Measurements from ENCODE around the gene DPCD.

DPCD gene

DNA sequence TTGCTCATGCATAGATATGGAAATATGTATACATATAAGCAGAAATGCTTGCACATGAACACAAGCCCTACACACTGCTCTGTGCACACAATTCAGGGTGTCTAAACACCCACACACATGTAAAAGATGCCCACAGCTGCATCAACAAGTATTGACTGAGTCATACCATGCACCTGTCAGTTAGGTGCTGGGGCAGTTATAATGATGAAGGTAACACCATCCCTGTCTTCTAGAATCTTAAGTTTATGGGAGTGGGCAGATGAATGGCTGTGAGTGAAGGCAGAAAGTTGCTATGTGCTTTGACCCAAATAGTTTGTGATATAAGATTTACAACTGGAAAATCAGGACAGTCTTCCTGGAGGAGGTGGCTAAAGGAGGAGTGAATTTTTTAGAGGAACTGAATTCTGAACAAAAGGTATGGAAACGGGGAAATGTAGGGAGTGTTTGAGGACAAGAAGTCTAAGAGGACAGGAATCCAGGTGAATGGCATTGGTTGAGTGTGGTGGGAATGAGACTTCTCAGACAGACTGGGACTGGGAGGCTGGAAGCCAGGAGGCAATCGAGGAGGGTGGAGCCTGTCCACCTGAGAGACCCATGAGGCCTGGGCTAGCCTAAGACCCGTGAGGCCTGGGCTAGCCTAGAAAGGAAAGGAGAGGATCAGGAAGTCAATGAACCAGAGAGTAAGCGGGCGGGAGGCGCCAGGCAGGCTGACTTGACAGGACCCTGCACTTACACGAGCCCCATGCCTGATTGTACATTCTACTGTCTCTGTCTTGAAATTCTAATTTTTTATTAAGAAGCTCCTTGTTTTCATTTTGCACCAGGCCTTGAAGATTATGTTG lies 20.7 kb upstream of the DPCD start:
- DNase-seq: no peak

DNA sequence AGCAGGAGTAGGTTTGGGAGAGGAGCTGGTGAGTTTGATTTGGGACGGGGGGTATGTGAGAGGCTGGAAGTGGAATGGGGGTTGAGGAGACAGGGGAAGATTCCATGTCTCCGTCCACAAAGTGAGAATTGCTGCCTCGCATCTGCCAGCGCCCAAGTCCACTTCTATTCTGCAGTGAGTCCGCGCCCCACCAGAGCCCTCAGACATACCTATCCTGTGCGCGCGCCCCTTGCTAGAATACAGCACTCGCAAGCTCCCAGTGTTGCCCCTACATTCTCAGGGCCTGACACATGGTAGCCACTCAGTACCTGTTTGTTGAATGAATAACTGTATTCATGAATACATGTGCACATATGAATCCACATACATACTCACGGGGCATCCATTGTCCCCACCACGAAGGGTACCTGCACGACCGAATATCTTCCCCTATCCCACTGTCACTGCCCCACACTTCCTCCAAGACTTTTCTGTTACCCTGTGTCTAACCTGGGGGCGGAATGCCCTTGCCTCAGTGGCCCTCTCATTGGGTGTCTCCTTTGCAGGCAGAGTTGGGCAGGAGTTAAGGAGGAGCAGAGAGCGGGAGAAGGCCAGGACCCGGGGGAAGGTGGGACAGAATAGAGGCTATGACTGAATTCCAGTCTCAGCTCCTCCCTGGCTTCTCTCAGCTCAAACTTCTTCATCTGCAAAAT lies 19.9 kb upstream of the DPCD start:
- DNase-seq: no peak

DNA sequence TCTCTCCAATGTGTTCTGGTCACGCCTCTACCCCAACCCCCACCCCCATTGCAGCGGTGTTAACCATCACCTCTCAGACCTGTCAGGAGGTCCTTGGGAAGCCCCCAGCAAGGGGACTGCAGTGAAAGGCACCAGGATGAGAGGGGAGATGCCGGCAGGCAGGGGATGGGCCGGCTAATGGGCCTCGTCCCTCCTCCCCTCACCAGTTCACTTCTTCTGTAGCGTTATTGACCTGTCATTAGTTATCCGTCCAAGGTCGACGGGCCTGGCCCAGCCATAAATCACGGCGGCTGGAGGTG lies 18.8 kb upstream of the DPCD start:
- DNase-seq: no peak

DNA sequence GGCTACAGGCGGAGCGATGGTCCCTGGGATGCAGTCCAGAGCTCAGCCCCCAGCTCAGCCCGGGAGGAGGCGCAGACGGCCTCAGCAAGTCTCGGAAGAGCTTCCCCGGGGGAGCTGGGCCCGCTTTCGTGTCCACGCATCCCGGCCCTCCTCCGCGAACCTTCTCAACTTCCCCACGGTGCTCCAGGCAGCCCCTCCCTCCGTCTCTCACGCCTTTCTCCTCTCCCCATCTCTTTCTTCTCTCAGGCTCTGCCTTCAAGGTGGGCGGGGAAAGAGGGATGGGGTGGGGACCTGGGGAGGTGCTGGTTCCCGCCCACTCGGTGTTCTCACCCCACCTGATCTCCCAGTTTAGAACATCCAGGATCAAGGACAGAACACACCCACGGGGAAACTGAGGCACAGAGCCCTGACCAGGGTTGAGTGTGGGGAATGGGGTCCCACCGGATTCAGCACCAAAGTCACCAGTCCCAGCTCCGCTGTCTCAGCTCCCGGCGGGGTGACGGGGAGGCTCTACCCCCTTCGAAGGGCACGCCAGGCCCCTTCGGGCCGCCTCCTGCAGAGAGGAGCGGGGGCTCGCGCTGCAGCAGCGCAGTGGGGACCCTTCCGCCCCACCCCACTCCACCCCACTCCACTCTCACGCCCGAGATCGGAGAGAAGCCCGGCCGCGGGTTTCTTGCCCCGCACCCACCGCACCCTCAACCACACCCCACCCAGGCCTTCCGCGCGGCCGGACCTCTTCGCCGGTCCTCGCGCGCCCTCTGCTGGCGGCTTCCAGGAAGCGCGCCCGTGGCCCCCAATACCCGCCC lies 18.3 kb upstream of the DPCD start:
- DNase-seq: peak; percentile 42

DNA sequence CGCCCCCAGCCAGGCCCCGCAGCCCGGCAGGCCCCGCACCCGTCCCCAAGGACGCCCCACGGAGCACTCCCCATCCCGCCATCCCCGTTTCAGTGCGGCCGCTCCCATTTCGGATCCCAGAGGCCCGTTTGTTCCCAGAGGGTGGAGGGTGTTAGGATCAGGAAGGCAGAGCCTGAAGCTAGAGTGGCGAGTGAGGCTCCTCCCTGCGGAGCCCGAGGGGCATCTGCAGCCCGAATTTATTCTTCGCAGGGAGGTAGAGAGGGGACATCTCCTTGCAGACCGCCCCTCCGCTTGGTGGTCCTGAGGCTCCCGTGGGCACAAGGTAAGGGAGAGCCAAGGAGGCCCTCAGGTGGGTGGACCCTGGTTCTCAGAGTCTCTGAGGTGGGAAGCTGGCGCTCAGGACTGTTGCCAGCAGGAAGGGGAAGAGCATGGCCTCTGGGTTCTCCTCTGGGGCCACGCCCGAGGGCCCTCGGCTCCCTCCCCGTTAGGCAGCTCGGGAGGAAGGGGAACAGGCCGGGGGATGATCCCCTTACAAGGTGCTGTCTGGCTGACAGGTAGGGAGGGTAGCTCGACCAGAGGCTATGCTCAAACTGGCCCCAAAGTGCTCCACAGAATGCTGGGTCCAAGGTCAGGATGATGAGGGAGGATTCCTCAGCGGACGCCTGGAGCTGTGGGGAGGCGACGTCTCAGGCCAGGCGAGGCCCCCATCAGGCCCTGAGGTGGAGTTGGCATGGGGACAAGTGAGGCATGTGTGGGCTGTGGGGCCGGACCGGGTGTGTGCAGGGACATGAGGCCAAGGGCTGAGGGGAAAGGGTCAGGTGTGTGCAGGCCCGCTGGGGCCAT lies 17.5 kb upstream of the DPCD start:
- no peak for DNase-seq

DNA sequence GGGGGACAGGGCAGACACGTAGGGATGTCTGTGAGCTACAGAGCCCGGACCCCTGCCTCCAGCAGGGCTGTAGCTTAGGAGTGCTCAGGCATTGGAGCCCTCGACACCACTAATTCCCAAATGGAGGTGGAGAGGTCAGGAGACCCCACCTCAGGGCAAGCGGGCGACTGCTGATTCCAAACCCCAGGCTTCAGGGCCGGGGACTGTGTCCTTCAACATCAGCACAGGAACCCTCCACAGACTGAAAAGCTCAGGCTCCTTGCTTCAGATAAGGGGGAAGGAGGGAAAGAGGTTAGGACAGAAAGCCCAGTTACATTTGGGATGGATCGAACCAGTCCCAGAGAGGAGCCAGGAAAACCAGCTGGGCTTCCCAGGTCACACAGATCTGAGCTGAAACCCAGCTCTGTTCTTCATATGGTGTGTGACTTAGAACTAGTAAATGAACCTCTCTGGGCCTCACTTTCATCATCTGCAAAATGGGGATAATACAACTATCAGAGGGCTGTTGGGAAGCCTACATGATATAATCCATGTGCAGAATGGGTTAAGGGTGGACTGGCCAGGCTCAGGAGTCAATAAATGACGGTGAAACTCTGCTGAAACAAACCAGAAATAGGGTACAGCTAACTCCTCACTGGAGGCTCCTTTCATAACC lies 16.7 kb upstream of the DPCD start:
- DNase-seq: no peak

DNA sequence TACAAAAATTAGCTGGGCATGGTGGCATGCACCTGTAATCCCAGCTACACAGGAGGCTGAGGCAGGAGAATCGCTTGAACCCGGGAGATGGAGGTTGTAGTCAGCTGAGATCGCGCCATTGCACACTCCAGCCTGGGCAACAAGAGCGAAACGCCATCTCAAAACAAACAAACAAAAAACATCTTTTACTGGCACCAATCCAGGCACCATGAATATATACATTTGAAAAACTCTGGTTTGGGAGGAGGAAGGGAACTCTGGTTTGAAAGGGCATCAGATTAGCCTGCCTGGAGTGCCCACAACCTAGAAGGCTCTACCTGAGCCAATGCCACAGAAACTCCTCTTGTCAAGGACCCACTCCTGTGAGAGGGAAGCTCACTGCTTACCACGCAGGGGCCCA lies 16.0 kb upstream of the DPCD start:
- DNase-seq: no peak

DNA sequence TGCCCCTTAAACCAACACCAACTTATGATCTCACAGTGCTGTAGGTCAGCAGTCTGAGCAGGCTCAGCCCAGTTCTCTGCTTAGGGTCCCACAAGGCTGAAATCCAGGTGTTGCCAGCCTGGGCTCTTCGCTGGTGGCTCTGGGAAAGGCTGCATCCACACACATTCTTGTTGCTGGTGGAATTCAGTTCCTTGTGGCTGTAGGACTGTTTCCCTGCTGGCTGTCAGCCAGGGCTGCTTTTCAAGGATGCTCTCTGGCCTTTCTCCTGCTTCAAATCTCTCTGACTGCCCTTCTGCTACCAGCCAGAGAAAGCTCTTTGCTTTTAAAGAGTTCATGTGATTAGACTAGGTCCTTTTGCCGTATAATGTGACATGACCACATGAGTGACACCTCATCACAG lies 15.3 kb upstream of the DPCD start:
- no peak for DNase-seq

DNA sequence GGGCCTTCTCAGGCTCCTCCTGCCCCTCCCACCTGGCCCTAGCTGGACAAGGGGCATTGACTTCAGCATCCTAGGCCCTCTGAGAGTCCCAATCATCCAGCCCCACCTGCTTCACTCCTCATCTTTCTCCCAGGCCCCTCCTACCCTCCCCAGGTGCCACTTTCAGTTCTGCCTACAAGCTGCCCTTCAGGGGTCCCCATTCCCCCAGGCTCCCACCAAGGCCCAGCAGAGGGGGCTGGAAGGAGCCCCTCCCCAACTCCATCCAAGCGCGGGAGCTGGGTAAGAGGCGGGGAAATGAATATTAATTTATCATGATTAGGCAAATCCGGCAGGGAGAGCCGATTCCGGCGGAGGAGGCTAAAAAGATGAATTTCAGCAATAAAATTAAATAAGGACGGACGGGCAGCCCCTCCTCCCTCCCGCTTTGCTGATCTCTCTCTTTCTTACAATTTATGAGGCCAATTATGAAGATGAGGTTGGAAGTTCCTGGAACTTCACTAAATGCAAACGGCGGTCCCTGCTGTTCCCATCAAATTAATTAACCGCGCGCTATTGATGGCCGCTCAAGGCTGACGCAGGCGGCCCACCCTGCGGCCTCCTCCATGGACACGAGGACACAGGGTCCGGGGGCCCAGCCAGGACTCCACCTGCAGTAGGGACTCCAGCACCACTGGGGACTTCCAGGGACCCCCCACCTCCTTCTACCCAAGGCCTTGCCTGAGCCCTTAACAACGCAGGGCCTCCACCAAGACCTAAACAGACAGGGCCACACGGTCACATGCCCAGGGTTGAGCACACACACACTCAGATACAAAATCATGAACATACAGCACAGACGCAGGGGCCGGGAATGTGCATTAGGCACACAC lies 14.0 kb upstream of the DPCD start:
- no peak for DNase-seq

DNA sequence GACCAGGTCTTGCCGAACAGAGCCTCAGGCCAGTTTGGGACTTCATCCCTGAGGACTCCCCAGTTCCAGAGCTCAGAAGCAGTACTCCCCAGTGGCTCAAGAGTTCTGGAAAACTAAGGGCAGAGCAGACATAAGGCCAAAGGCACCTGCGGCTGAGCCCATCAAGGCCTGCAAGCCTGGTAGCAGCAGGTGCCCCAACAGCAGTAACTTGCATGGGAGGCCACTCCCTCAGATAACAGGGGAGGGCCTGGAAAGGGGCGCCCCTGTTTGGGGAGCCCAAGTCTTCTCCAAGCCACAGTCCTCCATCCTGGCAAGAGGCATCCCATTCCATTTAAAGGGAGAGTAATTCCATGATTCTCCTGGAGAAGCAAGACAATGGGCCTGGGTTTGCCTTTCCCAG lies 13.0 kb upstream of the DPCD start:
- DNase-seq: no peak

DNA sequence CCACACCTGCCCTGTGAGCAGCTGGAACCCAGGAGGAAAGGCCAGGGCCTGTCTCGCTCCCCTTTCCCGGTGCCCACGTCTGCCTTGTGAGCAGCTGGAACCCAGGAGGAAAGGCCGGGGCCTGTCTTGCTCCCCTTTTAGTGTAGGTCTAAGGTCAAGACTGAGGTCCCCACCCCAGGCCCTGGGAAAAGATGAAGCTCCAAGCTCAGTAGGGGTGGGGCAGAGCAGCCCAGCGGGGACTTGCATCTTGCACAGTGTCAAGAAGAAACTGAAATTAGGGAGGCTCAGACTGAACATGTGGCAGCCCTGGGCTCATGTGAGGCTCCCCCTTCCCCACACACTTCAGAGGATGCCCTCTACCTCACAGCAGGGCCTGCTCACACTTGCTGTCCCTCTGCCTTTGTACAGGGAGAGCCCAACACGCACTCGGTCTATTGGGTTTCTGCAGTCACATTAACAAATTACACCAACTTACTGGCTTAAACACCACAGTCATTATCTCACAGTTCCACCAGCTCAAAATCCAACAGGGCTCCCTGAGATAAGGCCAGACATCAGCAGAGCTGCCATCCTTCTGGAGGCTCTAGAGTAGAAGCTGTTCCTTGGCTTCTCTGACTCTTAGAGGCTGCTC lies 12.4 kb upstream of the DPCD start:
- DNase-seq: no peak

DNA sequence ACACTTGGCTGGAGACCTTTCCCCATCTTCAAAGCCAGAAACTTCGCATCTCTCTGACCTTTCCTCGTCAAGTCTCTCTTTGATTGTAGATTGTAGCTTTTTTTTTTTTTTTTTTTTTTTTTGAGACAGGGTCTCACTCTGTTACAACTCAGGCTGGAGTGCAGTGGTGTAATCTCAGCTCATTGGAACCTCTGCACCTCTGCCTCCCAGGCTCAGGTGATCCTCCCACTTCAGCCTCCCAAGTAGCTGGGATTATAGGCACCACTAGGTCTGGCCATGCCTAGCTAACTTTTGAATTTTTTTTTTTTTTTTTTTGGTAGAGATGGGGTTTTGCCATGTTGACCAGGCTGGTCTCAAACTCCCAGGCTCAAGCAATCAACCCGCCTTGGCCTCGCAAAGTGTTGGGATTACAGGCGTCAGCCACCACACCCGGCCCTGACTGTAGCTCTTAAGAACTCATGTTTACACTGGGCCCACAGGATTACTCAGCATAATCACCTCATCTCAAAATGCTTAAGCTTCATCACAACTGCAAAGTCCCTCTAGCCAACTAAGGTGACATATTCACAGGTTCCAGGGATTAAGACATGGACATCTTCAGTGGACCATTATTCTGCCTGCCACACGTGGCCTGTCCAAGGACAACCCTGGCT lies 11.8 kb upstream of the DPCD start:
- DNase-seq: no peak

DNA sequence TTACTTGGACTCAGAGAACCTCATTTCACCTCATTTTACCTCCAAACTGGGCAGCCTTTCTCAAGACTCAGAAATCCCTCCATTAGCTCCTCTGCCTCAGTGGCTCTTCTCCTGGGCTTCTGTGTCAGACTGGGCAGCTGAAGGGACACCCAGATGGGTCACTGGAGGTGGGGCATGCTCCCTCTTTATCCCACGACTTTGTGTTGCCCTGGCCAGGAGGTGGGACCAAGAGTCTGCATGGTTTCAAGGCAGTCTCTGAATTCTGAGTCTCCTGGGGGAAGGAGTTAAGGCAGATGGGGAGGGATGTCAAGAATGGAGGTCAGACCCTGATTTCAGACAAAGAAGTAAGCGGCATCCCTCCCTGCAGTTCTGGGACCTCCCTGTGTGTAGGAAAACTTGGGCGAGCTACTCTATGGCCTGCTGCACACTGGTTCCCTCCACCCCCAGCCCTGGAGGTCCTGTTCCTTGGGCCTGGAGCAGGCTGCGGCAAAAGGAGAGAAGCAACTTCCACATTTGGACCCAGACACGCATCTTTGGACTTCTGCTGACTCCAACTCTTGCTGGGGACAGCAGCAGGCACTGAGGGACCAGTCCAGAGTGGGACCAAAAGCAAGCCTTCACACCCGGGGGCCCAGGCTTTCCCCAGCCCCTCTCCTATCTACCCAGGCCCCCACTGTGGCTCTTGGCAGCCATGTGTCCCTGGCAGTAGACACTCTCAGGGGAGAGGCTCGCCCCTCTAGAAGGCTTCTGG lies 10.8 kb upstream of the DPCD start:
- DNase-seq: no peak

DNA sequence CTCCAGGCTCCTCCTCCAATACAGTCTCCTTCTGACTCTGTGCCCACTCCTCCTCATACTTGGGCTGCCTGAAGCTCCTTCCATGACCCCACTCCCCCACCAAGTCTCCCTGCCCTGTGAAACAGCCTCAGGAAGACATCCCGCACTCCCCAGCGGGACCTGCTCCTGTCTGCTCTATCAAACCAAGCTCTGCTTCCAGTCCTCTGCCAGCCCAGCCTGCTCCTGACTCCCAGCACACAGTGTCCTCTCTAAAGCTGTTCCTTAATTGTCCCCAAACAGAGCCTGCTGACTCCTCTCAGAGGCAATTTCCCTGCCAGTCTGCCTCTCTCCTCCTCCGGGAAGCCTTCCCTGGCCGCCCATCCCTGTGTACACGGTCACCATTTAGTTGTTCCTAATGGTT lies 9.9 kb upstream of the DPCD start:
- DNase-seq: no peak

DNA sequence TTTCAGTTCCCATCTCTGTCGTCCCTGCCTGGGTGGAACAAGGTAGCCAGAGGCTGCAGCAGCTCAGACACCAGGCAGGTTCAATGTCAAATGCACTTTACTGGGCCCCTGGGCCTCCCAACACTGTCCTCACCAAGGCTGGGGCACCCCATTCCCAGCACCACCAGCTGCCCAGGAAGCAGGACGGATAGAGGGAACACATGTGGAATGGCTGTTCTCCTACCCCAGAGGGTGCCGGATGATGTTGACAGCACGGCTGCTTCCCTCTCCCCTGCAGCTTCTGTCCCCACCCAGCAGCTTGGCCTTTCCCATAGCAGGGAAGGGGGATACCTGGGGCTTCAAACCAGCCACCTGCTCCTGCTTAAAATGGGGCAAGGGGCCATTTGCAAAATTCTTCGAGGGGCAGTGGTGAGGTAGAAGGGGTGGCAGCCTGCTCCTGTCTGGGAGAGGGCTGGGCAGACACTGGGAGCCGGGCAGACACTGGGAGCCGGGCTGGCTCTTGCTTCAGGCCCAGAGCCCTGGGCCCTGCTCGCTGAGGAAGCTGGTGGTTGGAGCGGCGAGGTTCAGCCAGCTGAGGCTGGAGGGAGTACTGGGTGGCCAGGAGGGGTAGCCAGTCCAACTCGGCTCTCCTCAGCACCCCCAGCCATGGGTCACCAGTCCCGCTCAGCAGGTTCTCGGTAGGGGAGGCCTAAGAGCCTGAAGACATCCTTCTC lies 9.2 kb upstream of the DPCD start:
- DNase-seq: no peak

DNA sequence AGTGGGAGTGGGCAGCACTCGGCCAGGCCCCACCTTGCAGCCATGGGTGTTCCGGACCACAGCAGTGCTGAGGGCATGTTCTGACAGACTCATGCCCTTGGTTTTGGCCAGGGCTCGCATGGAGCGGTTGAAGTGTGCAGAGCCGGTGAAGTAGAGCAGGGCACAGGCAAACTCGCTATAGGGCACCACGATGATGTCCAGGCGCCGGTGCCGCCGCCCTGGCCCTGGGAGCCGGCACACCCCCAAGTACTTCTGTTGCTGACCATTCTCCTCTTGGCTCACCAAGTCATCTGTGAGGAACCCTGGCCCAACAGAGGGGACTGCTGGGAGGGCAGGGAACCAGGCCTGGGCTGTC lies 8.6 kb upstream of the DPCD start:
- no peak for DNase-seq

DNA sequence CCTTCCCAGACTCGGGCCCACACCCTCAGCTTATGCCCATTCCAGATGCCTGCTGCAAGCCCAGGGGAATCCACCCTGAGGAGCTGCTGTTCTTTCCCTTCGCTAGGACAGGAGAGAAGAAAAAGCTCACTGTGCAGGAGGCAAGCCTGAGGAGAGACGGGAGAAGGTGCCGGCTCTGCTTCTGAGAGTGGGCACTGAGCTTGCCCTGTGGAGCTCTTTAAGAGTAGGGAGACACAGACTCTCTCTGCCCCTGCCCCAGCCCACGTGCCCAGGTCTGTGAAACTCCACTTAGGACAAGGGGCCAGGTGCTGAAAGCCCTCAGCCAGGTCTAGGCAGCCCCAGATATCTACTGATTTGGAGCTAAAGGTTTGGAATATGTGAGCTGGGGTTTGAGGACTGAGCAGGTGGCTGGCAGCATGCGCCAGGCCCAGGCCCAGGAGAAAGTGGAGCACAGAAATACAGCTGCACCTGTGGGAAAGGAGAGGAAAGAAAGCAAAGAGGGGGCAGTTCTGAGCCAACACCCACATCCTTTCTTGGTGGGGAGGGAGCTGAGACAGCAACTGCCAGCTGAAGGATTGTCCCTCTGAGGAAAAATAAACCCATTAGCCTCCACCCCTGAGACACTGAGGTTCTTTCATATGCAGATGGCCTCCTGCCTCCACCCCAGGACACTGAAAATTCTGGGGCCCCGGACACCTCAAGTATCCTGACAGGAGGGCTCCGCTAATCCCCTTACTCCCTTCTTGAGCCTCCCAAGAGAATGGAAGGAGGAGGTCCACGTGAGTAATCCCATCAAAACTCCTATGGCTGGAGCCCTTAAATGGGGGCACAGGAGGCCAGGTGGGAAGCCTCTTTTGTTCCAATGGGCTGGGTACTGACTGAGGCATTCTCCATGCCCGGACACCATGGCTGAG lies 7.4 kb upstream of the DPCD start:
- DNase-seq: no peak

DNA sequence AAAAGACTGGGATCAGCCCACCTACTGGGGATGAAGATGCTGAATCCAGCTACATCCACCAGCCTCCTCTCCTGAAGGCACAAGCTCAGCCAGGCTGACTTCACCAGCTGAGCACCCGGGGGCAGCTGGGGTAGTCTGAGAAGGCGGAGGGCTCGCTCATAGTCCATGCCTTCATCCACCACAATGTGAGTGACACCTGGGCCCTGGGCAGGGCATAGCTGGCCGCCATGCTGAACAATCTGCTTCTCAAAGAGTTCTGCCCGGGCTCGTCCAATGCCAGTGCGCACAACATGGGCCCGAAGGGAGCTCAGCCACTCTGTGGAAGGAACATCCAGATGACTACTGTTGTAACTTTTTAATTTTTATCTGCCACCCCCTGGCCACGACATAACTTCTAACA lies 2.3 kb upstream of the DPCD start:
- DNase-seq: no peak

Data from NCI-H1105 (cell line).